NCI-H1930 (cell line): ENCODE results near the gene IFIT1.
"Not testable (repeated sequence)": the region's sequence is repeated elsewhere in the genome, so short reads cannot be mapped to it uniquely, and the experiment has no call there.

Experiments
- DNase-seq, 2 experiments: peaks; one replicate each; lab custom pipeline; 2025; lab: John Stamatoyannopoulos, UW

Gene IFIT1

GRCh38 chr10:89440226-89441009 is 48.0 kb downstream of the IFIT1 start:
- no peak for DNase-seq

- DNase-seq, result no peak
Measured at GRCh38 chr10:89442289-89442688, 49.9 kb downstream of the IFIT1 start.

GRCh38 chr10:89444819-89445218 is 52.4 kb downstream of the IFIT1 start:
- not testable (repeated sequence) for DNase-seq

GRCh38 chr10:89450901-89451300 is 58.5 kb downstream of the IFIT1 start:
- DNase-seq, result no peak

GRCh38 chr10:89452193-89452592 is 59.8 kb downstream of the IFIT1 start:
- DNase-seq, result no peak

GRCh38 chr10:89454561-89455347 is 62.3 kb downstream of the IFIT1 start:
- no peak for DNase-seq
